K562 (cell line): ENCODE measurements around the gene PARD3. TPM values are rescaled to one million over a fixed set of nuclear protein-coding genes. Genes with fewer than 3 reads are reported as not detected.
A peak's percentile ranks its signal among the peaks of the same experiment; 100 is the strongest.

ENCODE experiments used
- ATAC-seq: fragments of 200-7000 bp; cut with Tn5 transposase; 3 replicates; pipeline ENCODE4 v1.9.1; 2020; ENCODE audit warnings: moderate library complexity
- BruUV-seq: library from RNA; stranded (reverse); fragments of 400-500 nt; replicated peaks from 2 replicates; lab custom pipeline; 2021; lab: Mats Ljungman, UMichigan
- CTCF ChIA-PET: fragments of 300-600 bp; formaldehyde crosslinking; extraction: SDS; loops from one replicate; lab custom pipeline; 2021; ENCODE audit warnings: low intra/inter-chr PET ratio; lab: Yijun Ruan, JAX
- POLR2A ChIA-PET: fragments of 300-600, 350-650 bp; sonication (Branson Sonifier 250); formaldehyde crosslinking; extraction: SDS; loops from one replicate; lab custom pipeline; 2021; ENCODE audit warnings: antibody characterized with exemption, inconsistent platforms; lab: Yijun Ruan, JAX
- DNase-seq, 4 experiments: peaks; one replicate each; pipeline versions ENCODE4 v3.0.0 to v3.0.0-alpha.2; 2011 to 2018; ENCODE audit warnings: low spot score in 3 of 4, mixed read lengths in 3 of 4; ENCODE audit errors: extremely low read depth in 1 of 4
- FAIRE-seq: peaks from 2 replicates; lab custom pipeline; 2011; peaks lifted over from hg19 to GRCh38; lab: Jason Lieb, UNC
- H2AFZ ChIP-seq: 2 replicates; pipeline ENCODE4 v1.6.0; 2011; ENCODE audit warnings: low read depth, low read length, control low read depth, inconsistent platforms
- H3K27ac ChIP-seq: fragments of 200-600 bp; 3 replicates; pipeline ENCODE4 v1.8.0; 2011; ENCODE audit warnings: low read depth, mild to moderate bottlenecking, control low read depth, inconsistent platforms, low read length, moderate library complexity, mixed read lengths; ENCODE audit errors: extremely low read depth
- H3K27me3 ChIP-seq, 2 experiments: fragments of 300-600 bp in 1 of 2; 2 replicates in 1 of 2; 3 replicates in 1 of 2; pipeline versions ENCODE4 v1.6.0 to v1.8.0; 2011; ENCODE audit warnings: inconsistent platforms in 2 of 2, low read length in 2 of 2, mild to moderate bottlenecking in 1 of 2, mixed read lengths in 1 of 2, moderate library complexity in 1 of 2; ENCODE audit not compliant: control insufficient read depth in 2 of 2, insufficient read depth in 2 of 2
- H3K36me3 ChIP-seq: fragments of 300-600 bp; 3 replicates; pipeline ENCODE4 v1.8.0; 2011; ENCODE audit warnings: mild to moderate bottlenecking, low read length, inconsistent platforms; ENCODE audit not compliant: control insufficient read depth, insufficient read depth
- H3K4me1 ChIP-seq, 2 experiments: fragments of 200-600 bp in 1 of 2; replicated peaks in 1 of 2; 2 replicates in 1 of 2; 3 replicates in 1 of 2; pipeline versions ENCODE4 v1.5.1 to v1.8.0; 2011; ENCODE audit warnings: inconsistent platforms in 2 of 2, low read length in 2 of 2, mild to moderate bottlenecking in 1 of 2, mixed read lengths in 1 of 2, moderate library complexity in 1 of 2; ENCODE audit not compliant: control insufficient read depth in 2 of 2, insufficient read depth in 2 of 2
- H3K4me2 ChIP-seq: 2 replicates; pipeline ENCODE4 v1.6.1; 2011; ENCODE audit warnings: low read length, control low read depth, inconsistent platforms, mixed read lengths; ENCODE audit not compliant: insufficient read depth
- H3K4me3 ChIP-seq: fragments of 200-600 bp; sonication (generic), shearing (Covaris generic); 2 replicates; pipeline ENCODE4 v1.5.1; 2016; ENCODE audit warnings: control low read depth, inconsistent platforms
- H3K79me2 ChIP-seq: fragments of 200-600 bp; 3 replicates; pipeline ENCODE4 v1.8.0; 2011; ENCODE audit warnings: low read length, inconsistent platforms; ENCODE audit not compliant: control insufficient read depth, insufficient read depth
- H3K9ac ChIP-seq, 2 experiments: 2 replicates each; pipeline versions ENCODE4 v1.6.0 to v1.6.1; 2011; ENCODE audit warnings: low read depth in 2 of 2, low read length in 2 of 2, control low read depth in 1 of 2, inconsistent platforms in 1 of 2, mild to moderate bottlenecking in 1 of 2, mixed read lengths in 1 of 2; ENCODE audit not compliant: insufficient read depth in 1 of 2
- H3K9me1 ChIP-seq: one replicate; pipeline ENCODE4 v1.6.0; 2011; ENCODE audit warnings: inconsistent platforms, mild to moderate bottlenecking, low read length, moderate library complexity; ENCODE audit not compliant: control insufficient read depth, insufficient read depth
- H3K9me3 ChIP-seq: replicated peaks from 2 replicates; pipeline ENCODE4 v1.5.1; 2011; ENCODE audit warnings: low read depth, low read length, inconsistent platforms; ENCODE audit not compliant: control insufficient read depth, insufficient read depth
- H4K20me1 ChIP-seq: replicated peaks from 2 replicates; pipeline ENCODE4 v1.6.1; 2011; ENCODE audit warnings: low read length, inconsistent platforms, mixed read lengths; ENCODE audit not compliant: control insufficient read depth, insufficient read depth
- ARNT ChIP-seq, 2 experiments: fragments of 450-650 bp; IDR thresholded peaks; 2 replicates each; pipeline ENCODE4 v1.6.1; 2016; ENCODE audit warnings: mild to moderate bottlenecking in 1 of 2
- CEBPG ChIP-seq, 3 experiments: fragments of 200-800 bp in 1 of 3; sonication (Bioruptor generic) in 1 of 3; sonication (generic) in 1 of 3; formaldehyde crosslinking in 1 of 3; IDR thresholded peaks in 2 of 3; conservative IDR thresholded peaks in 1 of 3; 2 replicates each; pipeline versions ENCODE4 v1.6.1 to v1.8.0; 2016 to 2022; ENCODE audit warnings: missing compliant biosample characterization in 2 of 3, missing genetic modification characterization in 2 of 3, mild to moderate bottlenecking in 1 of 3, missing genetic modification reagents in 1 of 3
- GABPB1 ChIP-seq: sonication (generic); formaldehyde crosslinking; IDR thresholded peaks from 2 replicates; pipeline ENCODE4 v1.8.0; 2022; ENCODE audit warnings: mild to moderate bottlenecking, missing genetic modification reagents
- MAFK ChIP-seq: IDR thresholded peaks from 2 replicates; pipeline ENCODE4 v1.6.1; 2011; ENCODE audit warnings: low read length, improper control_type of control experiment
- SMC3 ChIP-seq: conservative IDR thresholded peaks from 2 replicates; pipeline ENCODE4 v1.6.1; 2011; ENCODE audit warnings: low read depth, low read length, improper control_type of control experiment; ENCODE audit not compliant: insufficient read depth
- THRB ChIP-seq: fragments of 450-650 bp; formaldehyde crosslinking; conservative IDR thresholded peaks from 2 replicates; pipeline ENCODE4 v1.4.0; 2022; ENCODE audit warnings: mild to moderate bottlenecking, missing genetic modification characterization
- WGBS: fragments of 100-300 bp; shearing (Covaris generic); methylation state at CpG from one replicate; pipeline ENCODE4 v1.1.6; 2016; ENCODE audit warnings: low coverage, mixed read lengths; ENCODE audit not compliant: insufficient coverage; ENCODE audit errors: missing lambda C conversion rate; 5-methylcytosine and 5-hydroxymethylcytosine counted together
- in situ Hi-C: fragments of 300-500 bp; cut with MboI; formaldehyde crosslinking; loops from 4 replicates; pipeline ENCODE4 v1.15.0; 2018; ENCODE audit warnings: inconsistent platforms, mixed read lengths
- intact Hi-C: fragments of 100-400 bp; cut with micrococcal nuclease; formaldehyde crosslinking; loops from 2 replicates; pipeline ENCODE4 v1.14.2; 2022
- polyA plus RNA-seq, 8 experiments: library from polyadenylated mRNA; depleted of rRNA in 4 of 8; stranded (reverse) in 5 of 8; unstranded in 3 of 8; fragments of >200 nt; fragmentation: Nextera tagmentation in 2 of 8; fragmentation: Illumina TruSeq in 1 of 8; extraction: Ambion mirVana in 2 of 8; extraction: Trizol in 1 of 8; gene quantifications; 2 replicates each; pipeline versions ENCODE4 v1.2.1 to v1.2.3, GENCODE V29; 2011 to 2014; ENCODE audit warnings: inconsistent platforms in 1 of 8, missing spikeins in 1 of 8
- total RNA-seq, 7 experiments: library from RNA; depleted of rRNA in 6 of 7; stranded (reverse); fragments of >200 nt in 6 of 7; fragmentation: Illumina TruSeq in 2 of 7; extraction: Trizol in 2 of 7; gene quantifications; 2 replicates each; pipeline versions ENCODE4 v1.2.1 to v1.2.3, GENCODE V29; 2011 to 2021; ENCODE audit warnings: low replicate concordance in 1 of 7
- TF ChIP-seq, protein P1 (sequence below): sonication (generic); formaldehyde crosslinking; IDR thresholded peaks from 2 replicates; pipeline ENCODE4 v1.8.0; 2023; ENCODE audit warnings: mild to moderate bottlenecking, missing genetic modification reagents

The PARD3 gene
- total and polyA plus RNA-seq, 9 of the 15 experiments (the other 6 are each of a cell fraction or from before 2014, with no cell fraction given): 2.7 to 11.7 (median 7.7) TPM

DNA sequence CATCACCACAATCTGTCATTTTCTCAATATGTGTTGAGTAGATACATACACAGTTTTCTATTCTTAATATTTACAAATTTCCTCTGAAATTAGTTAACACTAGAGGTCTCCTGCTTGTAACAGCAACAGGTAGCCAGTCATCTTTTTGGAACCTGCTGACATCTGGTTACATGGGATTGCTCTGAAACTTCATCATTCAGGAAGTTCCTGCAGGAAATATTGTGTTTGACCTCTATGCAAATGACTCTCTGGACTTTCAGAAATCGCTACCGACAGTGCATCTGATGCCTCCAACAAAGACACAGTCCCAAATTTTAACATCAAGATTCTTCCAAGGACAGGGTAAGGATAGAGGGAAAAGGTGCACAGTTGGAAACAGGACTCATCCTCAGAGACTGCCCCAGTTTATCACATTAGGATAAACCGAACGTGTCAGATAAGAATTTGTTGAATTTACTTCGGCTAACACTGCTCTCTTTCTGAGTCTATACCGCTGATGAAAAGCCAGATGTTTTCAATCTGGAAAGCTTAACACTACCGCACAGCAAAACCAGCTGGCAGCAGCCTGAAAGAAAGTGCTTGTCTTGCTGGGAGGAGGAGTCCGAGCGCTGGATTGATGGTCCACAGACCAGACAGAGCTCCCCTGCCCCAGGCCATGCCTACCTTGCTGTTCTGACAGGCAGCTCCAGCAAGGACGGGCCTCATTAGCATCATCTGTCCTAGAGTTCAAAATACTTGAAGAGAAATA is 633.4 kb downstream of the PARD3 start:
- Histone ChIP-seq H3K27ac (no peak overlapping the region), H4K20me1 (no peaks in the 10 kb centered on the region), H3K27me3 (peaks cover 3 to 14% of the 10 kb centered on the region in 2 experiments; a peak in 3 of 5 replicates), H3K9ac (no peak overlapping the region), H3K36me3 (no peaks in the 10 kb centered on the region), H3K4me1 (no peaks in the 10 kb centered on the region), H3K79me2 (no peaks in the 10 kb centered on the region), H2AFZ (no peak overlapping the region), H3K4me3 (no peak overlapping the region), H3K4me2 (no peak overlapping the region), H3K9me1 (no peaks in the 10 kb centered on the region), H3K9me3 (no peaks in the 10 kb centered on the region)
- DNase-seq: no peak
- ChIA-PET POLR2A (no interaction called here), CTCF (no interaction called here)
- TF ChIP-seq MAFK (no peak), GABPB1 (CRISPR knock-in tag) (no peak), ARNT (IDR thresholded peaks at IDR 0.05) (no peak), CEBPG (CRISPR knock-in tag; IDR thresholded peaks at IDR 0.05) (no peak), CEBPG (tag; conservative IDR thresholded peaks at IDR 0.05 in 1 of 2, IDR thresholded peaks at IDR 0.05 in 1 of 2) (peak in 1 of 2 experiments; percentile 76; a peak in 2 of 4 replicates), SMC3 (no peak), THRB (CRISPR knock-in tag) (no peak)
- TF ChIP-seq, protein P1, sequence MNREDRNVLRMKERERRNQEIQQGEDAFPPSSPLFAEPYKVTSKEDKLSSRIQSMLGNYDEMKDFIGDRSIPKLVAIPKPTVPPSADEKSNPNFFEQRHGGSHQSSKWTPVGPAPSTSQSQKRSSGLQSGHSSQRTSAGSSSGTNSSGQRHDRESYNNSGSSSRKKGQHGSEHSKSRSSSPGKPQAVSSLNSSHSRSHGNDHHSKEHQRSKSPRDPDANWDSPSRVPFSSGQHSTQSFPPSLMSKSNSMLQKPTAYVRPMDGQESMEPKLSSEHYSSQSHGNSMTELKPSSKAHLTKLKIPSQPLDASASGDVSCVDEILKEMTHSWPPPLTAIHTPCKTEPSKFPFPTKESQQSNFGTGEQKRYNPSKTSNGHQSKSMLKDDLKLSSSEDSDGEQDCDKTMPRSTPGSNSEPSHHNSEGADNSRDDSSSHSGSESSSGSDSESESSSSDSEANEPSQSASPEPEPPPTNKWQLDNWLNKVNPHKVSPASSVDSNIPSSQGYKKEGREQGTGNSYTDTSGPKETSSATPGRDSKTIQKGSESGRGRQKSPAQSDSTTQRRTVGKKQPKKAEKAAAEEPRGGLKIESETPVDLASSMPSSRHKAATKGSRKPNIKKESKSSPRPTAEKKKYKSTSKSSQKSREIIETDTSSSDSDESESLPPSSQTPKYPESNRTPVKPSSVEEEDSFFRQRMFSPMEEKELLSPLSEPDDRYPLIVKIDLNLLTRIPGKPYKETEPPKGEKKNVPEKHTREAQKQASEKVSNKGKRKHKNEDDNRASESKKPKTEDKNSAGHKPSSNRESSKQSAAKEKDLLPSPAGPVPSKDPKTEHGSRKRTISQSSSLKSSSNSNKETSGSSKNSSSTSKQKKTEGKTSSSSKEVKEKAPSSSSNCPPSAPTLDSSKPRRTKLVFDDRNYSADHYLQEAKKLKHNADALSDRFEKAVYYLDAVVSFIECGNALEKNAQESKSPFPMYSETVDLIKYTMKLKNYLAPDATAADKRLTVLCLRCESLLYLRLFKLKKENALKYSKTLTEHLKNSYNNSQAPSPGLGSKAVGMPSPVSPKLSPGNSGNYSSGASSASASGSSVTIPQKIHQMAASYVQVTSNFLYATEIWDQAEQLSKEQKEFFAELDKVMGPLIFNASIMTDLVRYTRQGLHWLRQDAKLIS (CRISPR knock-in tag): no peak
- no TSS peak for BruUV-seq
- no peak for ATAC-seq
- intact Hi-C loops: no loop called here
- 0% methylated on average over 10 of the region's 10 CpGs for WGBS
- in situ Hi-C loops: no loop called here
- FAIRE-seq: no peak
